ENCODE measurements around the gene PHACTR4.
"Not testable (repeated sequence)": the region's sequence is repeated elsewhere in the genome, so short reads cannot be mapped to it uniquely, and the experiment has no call there.

Gene PHACTR4

DNA sequence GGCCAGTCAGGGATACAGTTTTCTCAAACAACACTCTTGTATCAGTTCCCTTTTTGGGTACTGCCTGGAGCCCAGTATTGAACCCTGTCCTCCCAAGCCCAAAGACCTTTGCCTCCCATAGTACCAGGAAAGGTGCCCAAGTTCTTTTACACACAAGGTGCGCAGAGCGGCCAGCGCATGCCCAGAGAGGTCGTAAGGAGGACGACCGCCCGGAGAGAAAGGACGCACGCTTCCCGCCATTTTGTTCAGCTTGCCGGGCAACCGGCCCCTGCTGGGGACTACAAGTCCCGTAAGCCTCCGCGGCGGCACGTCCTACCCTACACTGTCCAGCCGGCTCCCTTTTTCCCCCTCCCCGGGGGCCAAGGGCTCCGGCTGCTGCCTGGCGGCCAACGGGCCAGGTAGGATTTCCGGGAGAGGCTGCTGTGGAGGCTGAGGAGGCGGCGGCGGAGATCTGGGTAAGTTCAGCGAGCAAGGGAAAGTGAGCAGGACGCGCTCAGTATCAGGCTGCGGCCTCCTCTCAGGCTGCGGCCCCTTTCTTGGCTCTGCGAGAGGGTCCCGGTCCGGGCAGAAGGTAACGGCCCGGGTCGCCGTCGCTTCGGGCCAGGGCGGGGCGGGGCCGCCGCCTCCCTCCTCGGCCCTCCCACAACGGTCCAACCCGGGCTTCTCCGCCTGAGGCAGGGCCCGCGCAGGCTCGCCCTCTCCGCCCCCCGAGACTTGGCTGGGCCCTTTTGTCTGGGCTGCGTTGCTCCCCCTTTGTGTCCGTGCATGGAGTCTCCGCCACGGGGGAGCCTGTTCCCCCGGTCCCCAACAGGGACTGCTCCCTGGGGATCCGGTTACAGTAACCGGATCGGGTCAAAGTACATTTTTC lies at the start of gene PHACTR4:
PHACTR4 (plus strand) TSS at position 370 of the 868 bp plus-strand sequence. CDS start 37,708 bp downstream, outside the sequence.
- peak within 1 kb of the TSS; percentile 91 for H3K27ac Mint-ChIP-seq
- H3K4me1 Mint-ChIP-seq (ENCODE audit: low read depth) = peaks cover 23% of the 10 kb centered on the region
- peak within 1 kb of the TSS; percentile 90 for H3K4me3 Mint-ChIP-seq
- peak; percentile 87 for DNase-seq (ENCODE audit: low spot score)
- H3K9me3 Mint-ChIP-seq = no peaks in the 10 kb centered on the region
- peaks cover 14% of the 10 kb centered on the region for H3K36me3 Mint-ChIP-seq (ENCODE audit: low read depth)
- H3K27me3 Mint-ChIP-seq (ENCODE audit: low read depth) = peaks cover 4% of the 10 kb centered on the region

GRCh38 chr1:28322194-28322593 lies 47.3 kb upstream of the PHACTR4 start:
- H3K4me1 Mint-ChIP-seq (ENCODE audit: low read depth) = no peaks in the 10 kb centered on the region

DNA sequence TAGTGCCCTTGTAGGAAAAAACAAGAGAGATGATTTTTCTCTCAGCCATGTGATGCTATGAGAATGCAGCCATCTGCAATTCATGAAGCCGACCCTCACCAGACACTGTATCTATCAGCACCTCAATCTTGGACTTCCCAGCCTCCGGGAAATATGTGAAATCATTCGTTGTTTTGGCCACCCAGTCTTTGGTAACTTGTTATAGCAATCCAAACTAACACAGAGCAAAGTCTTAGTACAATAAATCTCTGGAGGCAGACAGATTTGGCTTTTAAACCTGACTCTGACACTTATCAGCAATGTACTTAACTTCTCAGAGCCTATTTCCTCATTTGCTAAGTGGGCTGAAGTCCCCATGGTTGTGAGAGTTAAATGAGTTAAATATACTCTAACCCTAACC lies 45.8 kb upstream of the PHACTR4 start:
- Mint-ChIP-seq H3K27ac (no peak overlapping the region), H3K36me3 (ENCODE audit: low read depth) (peaks cover 2% of the 10 kb centered on the region), H3K27me3 (ENCODE audit: low read depth) (peaks cover 3% of the 10 kb centered on the region), H3K9me3 (no peaks in the 10 kb centered on the region), H3K4me3 (no peak overlapping the region), H3K4me1 (ENCODE audit: low read depth) (peaks cover 4% of the 10 kb centered on the region)
- DNase-seq (ENCODE audit: low spot score) = no peak

More at GRCh38 chr1:28322194-28322593, 47.3 kb upstream of the PHACTR4 start:
- H3K27ac Mint-ChIP-seq = no peak overlapping the region
- no peak for DNase-seq (ENCODE audit: low spot score)
- H3K9me3 Mint-ChIP-seq = no peaks in the 10 kb centered on the region
- no peak overlapping the region for H3K4me3 Mint-ChIP-seq
- peaks cover 3% of the 10 kb centered on the region for H3K27me3 Mint-ChIP-seq (ENCODE audit: low read depth)
- H3K36me3 Mint-ChIP-seq (ENCODE audit: low read depth) = no peaks in the 10 kb centered on the region

DNA sequence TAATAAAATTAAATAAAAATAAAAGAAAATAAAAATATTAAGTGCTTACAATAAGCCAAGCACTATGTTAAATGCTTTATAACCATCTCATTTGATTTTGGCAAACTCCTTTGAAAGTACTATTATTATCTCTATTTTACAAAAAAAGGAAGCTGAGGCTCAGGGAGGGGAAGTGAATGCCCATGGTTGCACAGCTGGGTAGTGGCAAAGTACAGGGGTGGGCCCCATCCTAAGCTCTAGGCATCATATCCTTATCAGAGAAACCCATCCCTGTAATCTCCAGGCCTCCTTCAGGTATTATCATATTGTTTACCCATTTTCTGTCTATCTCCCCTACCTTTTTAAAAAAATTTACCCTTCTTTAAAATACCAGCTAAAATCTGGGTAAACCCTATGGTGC lies 43.0 kb upstream of the PHACTR4 start:
- DNase-seq (ENCODE audit: low spot score) = no peak
- Mint-ChIP-seq H3K36me3 (ENCODE audit: low read depth) (peaks cover 12% of the 10 kb centered on the region), H3K27me3 (ENCODE audit: low read depth) (peaks cover 4% of the 10 kb centered on the region), H3K4me3 (no peak overlapping the region), H3K4me1 (ENCODE audit: low read depth) (peaks cover 13% of the 10 kb centered on the region), H3K27ac (no peak overlapping the region), H3K9me3 (no peaks in the 10 kb centered on the region)

DNA sequence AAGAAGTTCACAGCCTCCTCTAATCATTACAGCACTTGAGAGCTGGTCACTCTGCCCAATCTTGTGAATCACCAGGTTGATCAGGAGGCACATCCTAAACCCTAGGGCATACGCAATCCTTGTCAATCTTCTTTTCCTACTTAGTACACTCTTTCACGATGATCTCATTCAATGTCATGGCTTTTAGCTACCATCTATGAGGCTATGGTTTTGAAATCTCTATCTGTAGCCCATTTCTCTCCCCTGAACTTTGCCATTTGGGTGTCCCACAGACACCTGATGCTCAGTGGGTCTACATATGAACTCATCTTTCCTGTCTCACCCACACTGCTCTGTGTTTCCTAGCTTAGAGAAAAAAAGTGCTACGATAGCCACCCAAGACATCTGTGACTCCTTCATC lies 42.6 kb upstream of the PHACTR4 start:
- Mint-ChIP-seq H3K36me3 (ENCODE audit: low read depth) (peaks cover 16% of the 10 kb centered on the region), H3K9me3 (no peaks in the 10 kb centered on the region), H3K4me3 (no peak overlapping the region), H3K4me1 (ENCODE audit: low read depth) (peaks cover 15% of the 10 kb centered on the region), H3K27me3 (ENCODE audit: low read depth) (peaks cover 2% of the 10 kb centered on the region), H3K27ac (peak overlapping the region; percentile 17)
- no peak for DNase-seq (ENCODE audit: low spot score)

DNA sequence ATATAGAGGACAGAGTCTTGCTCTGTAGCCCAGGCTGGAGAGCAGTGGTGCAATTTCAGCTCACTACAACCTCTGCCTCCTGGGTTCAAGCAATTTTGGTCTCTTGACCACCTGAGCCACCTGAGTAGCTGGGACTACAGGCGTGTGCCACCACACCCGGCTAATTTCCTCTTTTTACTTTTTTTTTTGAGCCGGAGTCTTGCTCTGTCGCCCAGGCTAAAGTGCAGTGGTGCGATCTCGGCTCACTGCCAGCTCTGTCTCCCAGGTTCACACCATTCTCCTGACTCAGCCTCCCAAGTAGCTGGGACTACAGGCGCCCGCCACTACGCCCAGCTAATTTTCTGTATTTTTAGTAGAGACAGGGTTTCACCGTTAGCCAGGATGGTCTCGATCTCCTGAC lies 42.1 kb upstream of the PHACTR4 start:
- H3K27ac Mint-ChIP-seq; DNase-seq (ENCODE audit: low spot score); H3K27me3 Mint-ChIP-seq (ENCODE audit: low read depth); H3K9me3 Mint-ChIP-seq: not testable (repeated sequence)
- H3K36me3 Mint-ChIP-seq (ENCODE audit: low read depth) = peaks cover 20% of the 10 kb centered on the region
- H3K4me3 Mint-ChIP-seq = peak overlapping the region; percentile 92
- H3K4me1 Mint-ChIP-seq (ENCODE audit: low read depth) = peaks cover 16% of the 10 kb centered on the region

GRCh38 chr1:28328228-28328648 lies 41.3 kb upstream of the PHACTR4 start:
- peaks cover 2% of the 10 kb centered on the region for H3K27me3 Mint-ChIP-seq (ENCODE audit: low read depth)
- peak overlapping the region; percentile 92 for H3K4me3 Mint-ChIP-seq
- DNase-seq (ENCODE audit: low spot score) = no peak
- peak overlapping the region; percentile 98 for H3K27ac Mint-ChIP-seq
- peaks cover 23% of the 10 kb centered on the region for H3K4me1 Mint-ChIP-seq (ENCODE audit: low read depth)
- no peaks in the 10 kb centered on the region for H3K9me3 Mint-ChIP-seq
- H3K36me3 Mint-ChIP-seq (ENCODE audit: low read depth) = peaks cover 28% of the 10 kb centered on the region

DNA sequence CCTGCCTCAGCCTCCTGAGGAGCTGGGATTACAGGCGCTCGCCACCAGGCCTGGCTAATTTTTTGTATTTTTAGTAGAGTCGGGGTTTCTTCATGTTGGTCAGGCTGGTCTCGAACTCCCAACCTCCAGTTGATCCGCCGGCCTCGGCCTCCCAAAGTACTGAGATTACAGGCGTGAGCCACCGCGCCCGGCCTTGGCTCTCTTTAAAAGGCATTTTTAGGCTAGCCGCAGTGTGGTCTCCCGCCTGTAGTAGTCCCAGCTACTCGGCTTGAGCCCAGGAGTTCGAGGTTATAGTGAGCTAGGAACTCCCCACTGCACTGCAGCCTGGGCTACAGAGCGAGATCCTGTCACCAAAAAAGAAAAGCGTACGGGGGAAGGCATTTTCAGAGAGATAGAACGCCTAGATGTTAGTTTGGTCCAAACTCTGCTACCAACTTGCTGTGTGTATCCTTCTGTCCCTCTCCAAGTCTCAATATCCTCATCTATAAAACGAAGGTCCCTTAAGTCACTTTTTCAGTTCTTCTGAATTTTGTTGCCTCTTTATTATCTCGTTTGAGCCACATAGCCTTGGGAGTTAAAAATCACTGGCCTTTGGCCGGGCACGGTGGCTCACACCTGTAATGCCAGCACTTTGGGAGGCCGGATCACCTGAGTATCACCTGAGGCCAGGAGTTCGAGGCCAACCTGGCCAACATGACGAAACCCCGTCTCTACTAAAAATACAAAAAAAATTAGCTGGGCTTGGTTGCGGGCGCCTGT lies 40.0 kb upstream of the PHACTR4 start:
- peaks cover 35% of the 10 kb centered on the region for H3K36me3 Mint-ChIP-seq (ENCODE audit: low read depth)
- H3K27ac Mint-ChIP-seq = peak overlapping the region; percentile 98
- H3K9me3 Mint-ChIP-seq = no peaks in the 10 kb centered on the region
- H3K4me1 Mint-ChIP-seq (ENCODE audit: low read depth) = peaks cover 23% of the 10 kb centered on the region
- DNase-seq (ENCODE audit: low spot score) = no peak
- H3K4me3 Mint-ChIP-seq = peak overlapping the region; percentile 92
- peaks cover 2% of the 10 kb centered on the region for H3K27me3 Mint-ChIP-seq (ENCODE audit: low read depth)

- Mint-ChIP-seq H3K4me3 (no peak overlapping the region), H3K36me3 (ENCODE audit: low read depth) (peaks cover 11% of the 10 kb centered on the region)
Observed at GRCh38 chr1:28338897-28339296, 30.6 kb upstream of the PHACTR4 start.

GRCh38 chr1:28339551-28339950 lies 30.0 kb upstream of the PHACTR4 start:
- Mint-ChIP-seq H3K27me3 (ENCODE audit: low read depth) (no peaks in the 10 kb centered on the region), H3K9me3 (no peaks in the 10 kb centered on the region), H3K36me3 (ENCODE audit: low read depth) (peaks cover 7% of the 10 kb centered on the region), H3K27ac (no peak overlapping the region), H3K4me3 (no peak overlapping the region), H3K4me1 (ENCODE audit: low read depth) (peaks cover 2% of the 10 kb centered on the region)
- no peak for DNase-seq (ENCODE audit: low spot score)

More at GRCh38 chr1:28338897-28339296, 30.6 kb upstream of the PHACTR4 start:
- H3K27me3 Mint-ChIP-seq (ENCODE audit: low read depth) = no peaks in the 10 kb centered on the region
- no peak for DNase-seq (ENCODE audit: low spot score)
- H3K4me1 Mint-ChIP-seq (ENCODE audit: low read depth) = peaks cover 2% of the 10 kb centered on the region
- H3K27ac Mint-ChIP-seq = no peak overlapping the region
- no peaks in the 10 kb centered on the region for H3K9me3 Mint-ChIP-seq

DNA sequence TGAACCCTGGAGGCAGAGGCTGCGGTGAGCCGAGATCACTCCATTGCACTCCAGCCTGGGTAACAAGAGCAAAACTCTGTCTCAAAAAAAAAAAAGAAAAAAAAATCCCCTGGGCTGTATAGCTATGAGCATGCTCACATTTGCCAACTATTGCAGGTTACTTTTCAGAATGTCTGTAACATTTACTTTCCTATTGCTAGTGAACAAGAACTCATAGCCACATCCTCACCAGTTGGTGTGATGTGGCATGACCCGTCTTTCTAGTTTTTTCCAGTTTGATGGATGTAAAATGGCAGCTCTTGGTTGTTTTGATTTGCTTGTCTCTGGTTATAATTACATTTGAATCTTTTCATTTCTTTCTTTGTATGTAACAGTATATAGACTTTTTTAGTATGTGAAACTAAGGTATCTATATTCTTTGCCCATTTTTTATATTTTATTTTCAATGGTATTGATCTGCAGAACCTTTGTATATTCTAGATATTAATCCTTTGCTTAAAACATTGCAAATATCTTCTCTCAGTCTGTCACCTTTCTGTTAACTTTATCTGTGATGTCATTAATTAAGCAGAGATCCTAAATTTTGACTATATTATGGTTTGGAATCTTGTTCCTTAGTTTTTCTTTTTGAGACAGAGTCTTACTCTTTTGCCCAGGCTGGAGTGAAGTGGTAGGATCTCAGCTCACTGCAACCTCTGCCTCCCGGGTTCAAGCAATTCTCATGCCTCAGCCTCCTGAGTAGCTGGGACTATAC lies 29.1 kb upstream of the PHACTR4 start:
- peaks cover 3% of the 10 kb centered on the region for H3K36me3 Mint-ChIP-seq (ENCODE audit: low read depth)
- H3K27me3 Mint-ChIP-seq (ENCODE audit: low read depth) = no peaks in the 10 kb centered on the region
- no peaks in the 10 kb centered on the region for H3K9me3 Mint-ChIP-seq
- no peak overlapping the region for H3K27ac Mint-ChIP-seq
- DNase-seq (ENCODE audit: low spot score) = no peak
- H3K4me1 Mint-ChIP-seq (ENCODE audit: low read depth) = peaks cover 2% of the 10 kb centered on the region
- no peak overlapping the region for H3K4me3 Mint-ChIP-seq

DNA sequence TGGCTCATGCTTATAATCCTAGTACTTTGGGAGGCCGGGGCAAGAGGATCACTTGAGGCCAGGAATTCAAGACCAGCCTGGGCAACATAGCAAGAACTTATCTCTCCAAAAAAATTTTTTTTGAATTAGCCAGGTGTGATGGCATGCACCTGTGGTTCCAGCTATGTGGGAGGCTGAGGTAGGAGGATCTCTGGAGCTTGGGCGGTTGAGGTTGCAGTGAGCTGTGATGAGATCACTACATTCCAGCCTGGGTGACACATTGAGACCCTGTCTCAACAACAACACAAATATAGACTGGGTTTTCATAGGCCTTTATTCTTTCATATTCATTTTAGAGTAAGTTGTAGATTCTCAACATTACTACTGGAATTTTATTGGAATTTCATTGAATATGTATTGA lies 27.9 kb upstream of the PHACTR4 start:
- Mint-ChIP-seq H3K27me3 (ENCODE audit: low read depth) (no peaks in the 10 kb centered on the region), H3K27ac (no peak overlapping the region), H3K4me1 (ENCODE audit: low read depth) (peaks cover 4% of the 10 kb centered on the region), H3K36me3 (ENCODE audit: low read depth) (no peaks in the 10 kb centered on the region), H3K4me3 (no peak overlapping the region), H3K9me3 (no peaks in the 10 kb centered on the region)
- DNase-seq (ENCODE audit: low spot score) = no peak

GRCh38 chr1:28343405-28343804 lies 26.1 kb upstream of the PHACTR4 start:
- no peak overlapping the region for H3K4me3 Mint-ChIP-seq
- H3K9me3 Mint-ChIP-seq = no peaks in the 10 kb centered on the region
- no peak overlapping the region for H3K27ac Mint-ChIP-seq
- no peaks in the 10 kb centered on the region for H3K27me3 Mint-ChIP-seq (ENCODE audit: low read depth)
- no peaks in the 10 kb centered on the region for H3K36me3 Mint-ChIP-seq (ENCODE audit: low read depth)
- peaks cover 4% of the 10 kb centered on the region for H3K4me1 Mint-ChIP-seq (ENCODE audit: low read depth)
- no peak for DNase-seq (ENCODE audit: low spot score)
